ENCODE measurements around the gene L3MBTL1. TPM values are rescaled to one million over a fixed set of nuclear protein-coding genes. Genes with fewer than 3 reads are reported as not detected.

Gene L3MBTL1
- total and polyA plus RNA-seq, 2 of the 4 experiments (the other 2 are of a cell fraction): 2.2 to 4.5 TPM

- ATAC-seq (ENCODE audit: low read depth) (peak; percentile 89), DNase-seq (peak; percentile 97)
- peak overlapping the region; percentile 63; the same call in 1 of the 2 replicates for H2BK120ac ChIP-seq (ENCODE audit: low read depth, low read length)
- H3K4ac ChIP-seq (ENCODE audit: low read depth, low read length): no peak overlapping the region
- intact Hi-C loops (cut with micrococcal nuclease): no loop called here
- ChIA-PET CTCF (no interaction called here), POLR2A (ENCODE audit: unreplicated experiment) (no interaction called here)
- no peak overlapping the region for H3K14ac ChIP-seq (replicated peaks; ENCODE audit: low read depth, low read length)
- in situ Hi-C loops (cut with MboI; ENCODE audit: low sequenced_read_pairs): no loop called here
- peak overlapping the region; percentile 14 to 76; a peak in 1 of 4 replicates for H4K8ac ChIP-seq (ENCODE audit: low read depth in 2 of 2, low read length in 2 of 2)
- H3K4me1 ChIP-seq (ENCODE audit: control insufficient read depth, insufficient read depth, low read length): peaks cover 8% of the 10 kb centered on the region
- peak overlapping the region; percentile 68 for H2BK5ac ChIP-seq (ENCODE audit: low read depth, low read length, poor library complexity, severe bottlenecking)
- no peak overlapping the region for H4K91ac ChIP-seq (ENCODE audit: insufficient read depth, low read depth, low read length)
- H3K18ac ChIP-seq (ENCODE audit: low read depth, low read length): no peak overlapping the region
- no peaks in the 10 kb centered on the region for H4K20me1 ChIP-seq (ENCODE audit: insufficient read depth, low read length)
- no peak overlapping the region for H3K23ac ChIP-seq (ENCODE audit: low read depth, low read length)
- no peaks in the 10 kb centered on the region for H3K36me3 ChIP-seq (ENCODE audit: control insufficient read depth, insufficient read depth, low read length)
- H3K9ac ChIP-seq (ENCODE audit: low read depth, low read length): no peak overlapping the region
- H3K9me1 ChIP-seq (ENCODE audit: insufficient read depth, low read length): peaks cover 7% of the 10 kb centered on the region
- no peak overlapping the region for H3K56ac ChIP-seq (ENCODE audit: extremely low read depth, insufficient read depth, low read length)
- dilution Hi-C loops (cut with HindIII; ENCODE audit: low sequenced_read_pairs, unreplicated experiment): no loop called here
- no peak overlapping the region for H2AK9ac ChIP-seq (replicated peaks; ENCODE audit: low read depth, low read length, poor library complexity)
- peak overlapping the region; percentile 59; the same call in 1 of the 3 replicates for H2BK15ac ChIP-seq (ENCODE audit: low read depth, low read length)
- H3K4me2 ChIP-seq (ENCODE audit: low read depth, low read length): no peak overlapping the region
- no peak overlapping the region for H3K4me3 ChIP-seq (ENCODE audit: insufficient read depth, low read depth, low read length)
- H2BK20ac ChIP-seq (ENCODE audit: low read depth, low read length): peak overlapping the region; percentile 57; the same call in 1 of the 2 replicates
- no peaks in the 10 kb centered on the region for H3K79me1 ChIP-seq (ENCODE audit: low read depth in 1 of 2, low read length in 2 of 2)
- H3K27me3 ChIP-seq (ENCODE audit: control insufficient read depth, insufficient read depth, low read length): no peaks in the 10 kb centered on the region
- 0 out of 2 replicates have a peak, but pooled peaks have one; percentile 3 for TF ChIP-seq SMC3 (IDR thresholded peaks at IDR 0.05; ENCODE audit: low read depth, low read length)
- peak; percentile 97 for TF ChIP-seq CEBPB (IDR thresholded peaks at IDR 0.05; ENCODE audit: low read depth, low read length)
- TF ChIP-seq ELK1 (IDR thresholded peaks at IDR 0.05; ENCODE audit: borderline replicate concordance, low read depth, low read length): no peak
- TF ChIP-seq FOS (IDR thresholded peaks at IDR 0.05; ENCODE audit: low read depth, low read length): peak; percentile 50; the same call in 1 of the 2 replicates
- TF ChIP-seq USF2 (IDR thresholded peaks at IDR 0.05; ENCODE audit: low read depth, low read length): peak; percentile 56
- TF ChIP-seq BHLHE40 (IDR thresholded peaks at IDR 0.05; ENCODE audit: low read depth, low read length): peak; percentile 51; the same call in 1 of the 2 replicates
- TF ChIP-seq RFX5 (IDR thresholded peaks at IDR 0.05; ENCODE audit: low read depth, low read length): no peak
- TF ChIP-seq MAFK (IDR thresholded peaks at IDR 0.05; ENCODE audit: low read depth, low read length): no peak
- no peak for TF ChIP-seq POLR2A (IDR thresholded peaks at IDR 0.05; ENCODE audit: low read depth, low read length)
- TF ChIP-seq RAD21 (IDR thresholded peaks at IDR 0.05; ENCODE audit: low read length): no peak
- TF ChIP-seq MAZ (IDR thresholded peaks at IDR 0.05; ENCODE audit: borderline replicate concordance, low read depth, low read length): no peak
- no peak for TF ChIP-seq CHD1 (IDR thresholded peaks at IDR 0.05; ENCODE audit: low read depth, low read length)
- peak; percentile 88 for TF ChIP-seq MXI1 (IDR thresholded peaks at IDR 0.05; ENCODE audit: borderline replicate concordance, low read depth, low read length)
- no peak for TF ChIP-seq NFE2L2 (IDR thresholded peaks at IDR 0.05; ENCODE audit: low read depth, low read length)
- TF ChIP-seq, protein P1, sequence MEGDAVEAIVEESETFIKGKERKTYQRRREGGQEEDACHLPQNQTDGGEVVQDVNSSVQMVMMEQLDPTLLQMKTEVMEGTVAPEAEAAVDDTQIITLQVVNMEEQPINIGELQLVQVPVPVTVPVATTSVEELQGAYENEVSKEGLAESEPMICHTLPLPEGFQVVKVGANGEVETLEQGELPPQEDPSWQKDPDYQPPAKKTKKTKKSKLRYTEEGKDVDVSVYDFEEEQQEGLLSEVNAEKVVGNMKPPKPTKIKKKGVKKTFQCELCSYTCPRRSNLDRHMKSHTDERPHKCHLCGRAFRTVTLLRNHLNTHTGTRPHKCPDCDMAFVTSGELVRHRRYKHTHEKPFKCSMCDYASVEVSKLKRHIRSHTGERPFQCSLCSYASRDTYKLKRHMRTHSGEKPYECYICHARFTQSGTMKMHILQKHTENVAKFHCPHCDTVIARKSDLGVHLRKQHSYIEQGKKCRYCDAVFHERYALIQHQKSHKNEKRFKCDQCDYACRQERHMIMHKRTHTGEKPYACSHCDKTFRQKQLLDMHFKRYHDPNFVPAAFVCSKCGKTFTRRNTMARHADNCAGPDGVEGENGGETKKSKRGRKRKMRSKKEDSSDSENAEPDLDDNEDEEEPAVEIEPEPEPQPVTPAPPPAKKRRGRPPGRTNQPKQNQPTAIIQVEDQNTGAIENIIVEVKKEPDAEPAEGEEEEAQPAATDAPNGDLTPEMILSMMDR (conservative IDR thresholded peaks at IDR 0.05; ENCODE audit: low read depth, low read length): no peak
- peak; percentile 64 for TF ChIP-seq RCOR1 (IDR thresholded peaks at IDR 0.05; ENCODE audit: insufficient replicate concordance, low read length)
- H3K27ac ChIP-seq (ENCODE audit: insufficient read depth, low read length): no peak overlapping the region; the same call in 1 of the 2 replicates
- H3K9me3 ChIP-seq (ENCODE audit: control insufficient read depth, insufficient read depth, low read length): no peaks in the 10 kb centered on the region
- BruUV-seq (replicated peaks): no TSS peak
- no peak overlapping the region for H2AFZ ChIP-seq (replicated peaks; ENCODE audit: low read length, poor library complexity)
- no peak overlapping the region for H2AK5ac ChIP-seq (ENCODE audit: low read depth, low read length)
- H4K5ac ChIP-seq (ENCODE audit: low read depth, low read length): no peak overlapping the region
- no CpG with 5 or more reads among the region's 2 CpGs for WGBS, 2 experiments (ENCODE audit: extremely low coverage in 2 of 2, insufficient read length in 1 of 2)
These were observed 76.5 kb downstream of the L3MBTL1 start for GRCh38 chr20:43583982-43584432.

Data from IMR-90 (cell line).